ENCODE data around the gene TSC2.

- TF ChIP-seq CTCF (IDR thresholded peaks at IDR 0.05) (no peak), POLR2A (IDR thresholded peaks at IDR 0.05) (no peak)
Measured at GRCh38 chr16:2033057-2033908, 14.5 kb upstream of the TSC2 start.
